ENCODE results near the gene CD27. TPM values are rescaled to one million over a fixed set of nuclear protein-coding genes. Genes with fewer than 3 reads are reported as not detected.

CD27 gene
- total and polyA plus RNA-seq, 2 of the 13 experiments (the other 11 are each of a cell fraction or from before 2014, with no cell fraction given), result 0.12 TPM; not detected in 1

GRCh38 chr12:6470375-6471163, 25.8 kb downstream of the CD27 start, which contains the start of gene VAMP1 (continued):
- TF ChIP-seq, protein P1, sequence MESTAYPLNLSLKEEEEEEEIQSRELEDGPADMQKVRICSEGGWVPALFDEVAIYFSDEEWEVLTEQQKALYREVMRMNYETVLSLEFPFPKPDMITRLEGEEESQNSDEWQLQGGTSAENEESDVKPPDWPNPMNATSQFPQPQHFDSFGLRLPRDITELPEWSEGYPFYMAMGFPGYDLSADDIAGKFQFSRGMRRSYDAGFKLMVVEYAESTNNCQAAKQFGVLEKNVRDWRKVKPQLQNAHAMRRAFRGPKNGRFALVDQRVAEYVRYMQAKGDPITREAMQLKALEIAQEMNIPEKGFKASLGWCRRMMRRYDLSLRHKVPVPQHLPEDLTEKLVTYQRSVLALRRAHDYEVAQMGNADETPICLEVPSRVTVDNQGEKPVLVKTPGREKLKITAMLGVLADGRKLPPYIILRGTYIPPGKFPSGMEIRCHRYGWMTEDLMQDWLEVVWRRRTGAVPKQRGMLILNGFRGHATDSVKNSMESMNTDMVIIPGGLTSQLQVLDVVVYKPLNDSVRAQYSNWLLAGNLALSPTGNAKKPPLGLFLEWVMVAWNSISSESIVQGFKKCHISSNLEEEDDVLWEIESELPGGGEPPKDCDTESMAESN (CRISPR knock-in tag; conservative IDR thresholded peaks at IDR 0.05), result 0 out of 2 replicates have a peak, but pooled peaks have one; percentile 35
- TF ChIP-seq, protein P2, sequence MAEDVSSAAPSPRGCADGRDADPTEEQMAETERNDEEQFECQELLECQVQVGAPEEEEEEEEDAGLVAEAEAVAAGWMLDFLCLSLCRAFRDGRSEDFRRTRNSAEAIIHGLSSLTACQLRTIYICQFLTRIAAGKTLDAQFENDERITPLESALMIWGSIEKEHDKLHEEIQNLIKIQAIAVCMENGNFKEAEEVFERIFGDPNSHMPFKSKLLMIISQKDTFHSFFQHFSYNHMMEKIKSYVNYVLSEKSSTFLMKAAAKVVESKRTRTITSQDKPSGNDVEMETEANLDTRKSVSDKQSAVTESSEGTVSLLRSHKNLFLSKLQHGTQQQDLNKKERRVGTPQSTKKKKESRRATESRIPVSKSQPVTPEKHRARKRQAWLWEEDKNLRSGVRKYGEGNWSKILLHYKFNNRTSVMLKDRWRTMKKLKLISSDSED (CRISPR knock-in tag; IDR thresholded peaks at IDR 0.05), result no peak
- TF ChIP-seq, protein P3, sequence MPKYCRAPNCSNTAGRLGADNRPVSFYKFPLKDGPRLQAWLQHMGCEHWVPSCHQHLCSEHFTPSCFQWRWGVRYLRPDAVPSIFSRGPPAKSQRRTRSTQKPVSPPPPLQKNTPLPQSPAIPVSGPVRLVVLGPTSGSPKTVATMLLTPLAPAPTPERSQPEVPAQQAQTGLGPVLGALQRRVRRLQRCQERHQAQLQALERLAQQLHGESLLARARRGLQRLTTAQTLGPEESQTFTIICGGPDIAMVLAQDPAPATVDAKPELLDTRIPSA (CRISPR knock-in tag; IDR thresholded peaks at IDR 0.05; ENCODE audit: borderline replicate concordance), result no peak
- TF ChIP-seq ZNF562 (CRISPR knock-in tag; IDR thresholded peaks at IDR 0.05; ENCODE audit: borderline replicate concordance) (no peak), KMT2A (CRISPR knock-in tag; IDR thresholded peaks at IDR 0.05) (peak; percentile 86), ZNF335 (CRISPR knock-in tag; IDR thresholded peaks at IDR 0.05) (peak; percentile 16; the same call in 1 of the 2 replicates), SMARCE1 (IDR thresholded peaks at IDR 0.05; ENCODE audit: borderline replicate concordance) (no peak), CEBPG (CRISPR knock-in tag; IDR thresholded peaks at IDR 0.05) (peak; percentile 73), ZNF713 (CRISPR knock-in tag; IDR thresholded peaks at IDR 0.05) (no peak), ZNF746 (CRISPR knock-in tag; IDR thresholded peaks at IDR 0.05) (0 out of 2 replicates have a peak, but pooled peaks have one; percentile 54), ZNF326 (CRISPR knock-in tag; IDR thresholded peaks at IDR 0.05; ENCODE audit: borderline replicate concordance) (no peak), IRF9 (CRISPR knock-in tag; IDR thresholded peaks at IDR 0.05; ENCODE audit: borderline replicate concordance) (peak; percentile 86; the same call in 1 of the 2 replicates), ZNF556 (CRISPR knock-in tag; IDR thresholded peaks at IDR 0.05; ENCODE audit: borderline replicate concordance) (no peak; the same call in 1 of the 2 replicates), NAIF1 (CRISPR knock-in tag; IDR thresholded peaks at IDR 0.05; ENCODE audit: borderline replicate concordance) (peak; percentile 72; the same call in 1 of the 2 replicates), NPAS2 (CRISPR knock-in tag; IDR thresholded peaks at IDR 0.05; ENCODE audit: borderline replicate concordance) (no peak)
- TF ChIP-seq, protein P4, sequence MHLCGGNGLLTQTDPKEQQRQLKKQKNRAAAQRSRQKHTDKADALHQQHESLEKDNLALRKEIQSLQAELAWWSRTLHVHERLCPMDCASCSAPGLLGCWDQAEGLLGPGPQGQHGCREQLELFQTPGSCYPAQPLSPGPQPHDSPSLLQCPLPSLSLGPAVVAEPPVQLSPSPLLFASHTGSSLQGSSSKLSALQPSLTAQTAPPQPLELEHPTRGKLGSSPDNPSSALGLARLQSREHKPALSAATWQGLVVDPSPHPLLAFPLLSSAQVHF (CRISPR knock-in tag; IDR thresholded peaks at IDR 0.05), result no peak; the same call in 1 of the 2 replicates
- TF ChIP-seq, protein P5, sequence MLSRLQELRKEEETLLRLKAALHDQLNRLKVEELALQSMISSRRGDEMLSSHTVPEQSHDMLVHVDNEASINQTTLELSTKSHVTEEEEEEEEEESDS (CRISPR knock-in tag; IDR thresholded peaks at IDR 0.05; ENCODE audit: borderline replicate concordance), result no peak
- TF ChIP-seq, protein P6, sequence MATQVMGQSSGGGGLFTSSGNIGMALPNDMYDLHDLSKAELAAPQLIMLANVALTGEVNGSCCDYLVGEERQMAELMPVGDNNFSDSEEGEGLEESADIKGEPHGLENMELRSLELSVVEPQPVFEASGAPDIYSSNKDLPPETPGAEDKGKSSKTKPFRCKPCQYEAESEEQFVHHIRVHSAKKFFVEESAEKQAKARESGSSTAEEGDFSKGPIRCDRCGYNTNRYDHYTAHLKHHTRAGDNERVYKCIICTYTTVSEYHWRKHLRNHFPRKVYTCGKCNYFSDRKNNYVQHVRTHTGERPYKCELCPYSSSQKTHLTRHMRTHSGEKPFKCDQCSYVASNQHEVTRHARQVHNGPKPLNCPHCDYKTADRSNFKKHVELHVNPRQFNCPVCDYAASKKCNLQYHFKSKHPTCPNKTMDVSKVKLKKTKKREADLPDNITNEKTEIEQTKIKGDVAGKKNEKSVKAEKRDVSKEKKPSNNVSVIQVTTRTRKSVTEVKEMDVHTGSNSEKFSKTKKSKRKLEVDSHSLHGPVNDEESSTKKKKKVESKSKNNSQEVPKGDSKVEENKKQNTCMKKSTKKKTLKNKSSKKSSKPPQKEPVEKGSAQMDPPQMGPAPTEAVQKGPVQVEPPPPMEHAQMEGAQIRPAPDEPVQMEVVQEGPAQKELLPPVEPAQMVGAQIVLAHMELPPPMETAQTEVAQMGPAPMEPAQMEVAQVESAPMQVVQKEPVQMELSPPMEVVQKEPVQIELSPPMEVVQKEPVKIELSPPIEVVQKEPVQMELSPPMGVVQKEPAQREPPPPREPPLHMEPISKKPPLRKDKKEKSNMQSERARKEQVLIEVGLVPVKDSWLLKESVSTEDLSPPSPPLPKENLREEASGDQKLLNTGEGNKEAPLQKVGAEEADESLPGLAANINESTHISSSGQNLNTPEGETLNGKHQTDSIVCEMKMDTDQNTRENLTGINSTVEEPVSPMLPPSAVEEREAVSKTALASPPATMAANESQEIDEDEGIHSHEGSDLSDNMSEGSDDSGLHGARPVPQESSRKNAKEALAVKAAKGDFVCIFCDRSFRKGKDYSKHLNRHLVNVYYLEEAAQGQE (IDR thresholded peaks at IDR 0.05; ENCODE audit: borderline replicate concordance in 1 of 2, low read depth in 1 of 2, low read length in 2 of 2), result peak in 1 of 2 experiments; percentile 57; a peak in 1 of 4 replicates
